C4-2B (cell line): ENCODE results near the gene DCDC2.

ENCODE experiments used
- H3K27ac ChIP-seq: fragments of 450-650 bp; 2 replicates; pipeline ENCODE4 v1.5.1; 2017
- ZFX ChIP-seq: fragments of 450-650 bp; IDR thresholded peaks from 2 replicates; pipeline ENCODE4 v1.6.1; 2017
- TF ChIP-seq, protein P1 (sequence below): fragments of 450-650 bp; conservative IDR thresholded peaks from 2 replicates; pipeline ENCODE4 v1.5.1; 2017; ENCODE audit warnings: mild to moderate bottlenecking

Gene DCDC2

DNA sequence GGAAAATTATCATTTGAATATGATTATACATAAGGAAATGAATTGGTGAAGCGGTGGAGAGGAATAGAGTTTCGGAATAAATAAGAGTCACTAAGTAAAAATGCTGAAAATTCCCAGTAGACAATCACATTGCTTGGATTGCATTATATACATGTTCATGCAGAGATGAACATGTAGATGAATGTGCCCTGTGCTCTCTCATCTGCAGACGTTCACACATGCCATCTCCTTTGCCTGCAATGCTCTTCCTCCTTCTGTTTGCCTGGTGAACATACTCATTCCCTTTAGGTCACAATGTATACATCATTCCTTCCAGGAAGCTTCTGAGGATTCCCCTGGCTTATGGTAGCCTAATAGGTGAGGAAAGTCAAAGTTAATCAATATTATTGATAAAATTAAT is 17.9 kb downstream of the DCDC2 start:
- no peak for TF ChIP-seq ZFX
- TF ChIP-seq, protein P1, sequence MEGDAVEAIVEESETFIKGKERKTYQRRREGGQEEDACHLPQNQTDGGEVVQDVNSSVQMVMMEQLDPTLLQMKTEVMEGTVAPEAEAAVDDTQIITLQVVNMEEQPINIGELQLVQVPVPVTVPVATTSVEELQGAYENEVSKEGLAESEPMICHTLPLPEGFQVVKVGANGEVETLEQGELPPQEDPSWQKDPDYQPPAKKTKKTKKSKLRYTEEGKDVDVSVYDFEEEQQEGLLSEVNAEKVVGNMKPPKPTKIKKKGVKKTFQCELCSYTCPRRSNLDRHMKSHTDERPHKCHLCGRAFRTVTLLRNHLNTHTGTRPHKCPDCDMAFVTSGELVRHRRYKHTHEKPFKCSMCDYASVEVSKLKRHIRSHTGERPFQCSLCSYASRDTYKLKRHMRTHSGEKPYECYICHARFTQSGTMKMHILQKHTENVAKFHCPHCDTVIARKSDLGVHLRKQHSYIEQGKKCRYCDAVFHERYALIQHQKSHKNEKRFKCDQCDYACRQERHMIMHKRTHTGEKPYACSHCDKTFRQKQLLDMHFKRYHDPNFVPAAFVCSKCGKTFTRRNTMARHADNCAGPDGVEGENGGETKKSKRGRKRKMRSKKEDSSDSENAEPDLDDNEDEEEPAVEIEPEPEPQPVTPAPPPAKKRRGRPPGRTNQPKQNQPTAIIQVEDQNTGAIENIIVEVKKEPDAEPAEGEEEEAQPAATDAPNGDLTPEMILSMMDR = no peak
- H3K27ac ChIP-seq = no peak overlapping the region

DNA sequence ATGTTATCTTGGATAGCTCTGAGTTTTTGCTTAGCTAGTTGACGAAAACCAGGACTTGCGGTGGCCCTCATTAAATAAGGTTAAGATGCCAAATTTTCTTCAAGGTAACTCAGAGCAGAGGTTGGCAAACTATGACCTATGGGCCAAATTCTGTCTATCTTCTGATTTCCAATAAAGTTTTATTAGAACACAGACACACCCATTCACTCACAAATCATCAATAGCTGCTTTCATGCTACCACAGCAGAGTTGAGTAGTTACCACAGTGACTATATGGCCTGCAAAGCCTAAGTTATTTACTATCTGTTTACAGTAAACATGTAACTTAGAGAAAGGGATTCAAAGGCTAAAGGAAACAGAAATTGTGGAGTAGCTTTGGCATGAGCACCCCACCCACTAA is 23.6 kb downstream of the DCDC2 start:
- no peak overlapping the region for H3K27ac ChIP-seq
- TF ChIP-seq, protein P1 = no peak

DNA sequence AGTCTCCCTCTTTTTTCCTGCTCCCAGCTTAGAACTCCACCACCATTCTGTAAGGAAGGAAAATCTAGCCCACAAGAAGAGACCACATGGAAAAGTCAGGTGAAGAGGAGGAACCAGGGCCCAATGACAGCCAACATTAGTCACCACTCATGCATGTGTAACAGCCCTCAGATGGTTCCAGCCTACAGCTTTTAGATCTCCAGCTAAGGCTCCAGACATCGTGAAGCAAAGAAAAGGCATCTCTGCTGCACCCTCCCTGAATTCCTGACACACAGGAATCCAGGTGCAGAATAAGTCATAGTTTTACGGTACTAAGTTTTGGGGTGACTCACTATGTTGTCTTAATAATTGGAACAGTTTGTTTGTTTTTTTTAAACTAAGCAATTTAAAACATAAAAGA is 25.5 kb downstream of the DCDC2 start:
- H3K27ac ChIP-seq = no peak overlapping the region
- TF ChIP-seq, protein P1 = no peak
- no peak for TF ChIP-seq ZFX

DNA sequence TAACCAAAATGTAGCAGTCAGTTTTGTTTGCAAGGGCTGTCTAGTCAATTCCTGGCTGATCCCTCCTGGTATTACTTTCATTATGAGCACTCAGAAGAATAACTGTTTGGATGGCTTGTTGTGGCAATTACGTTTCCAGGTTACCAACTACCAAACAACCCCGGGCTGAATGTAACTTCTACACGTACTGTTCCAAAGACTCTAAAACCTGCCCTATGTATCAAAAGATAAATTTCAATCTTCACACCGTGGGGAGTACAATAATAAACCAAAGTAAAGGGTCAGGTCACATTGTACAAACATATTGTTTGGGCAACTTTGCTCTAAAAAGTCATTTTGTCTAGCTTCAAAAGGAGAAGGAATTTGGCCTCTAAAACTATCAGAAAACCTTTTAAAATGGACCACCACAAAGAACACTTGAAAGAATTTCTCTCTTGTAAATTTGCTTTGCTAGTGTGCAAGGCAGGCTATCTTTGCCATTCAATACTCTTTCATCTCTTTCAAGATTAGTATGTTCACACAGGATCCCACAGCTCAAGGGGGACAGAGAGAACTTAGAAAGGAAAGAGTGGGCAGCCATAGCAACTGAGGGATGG is 27.6 kb downstream of the DCDC2 start:
- no peak for TF ChIP-seq ZFX
- TF ChIP-seq, protein P1 = no peak
- H3K27ac ChIP-seq = no peak overlapping the region

DNA sequence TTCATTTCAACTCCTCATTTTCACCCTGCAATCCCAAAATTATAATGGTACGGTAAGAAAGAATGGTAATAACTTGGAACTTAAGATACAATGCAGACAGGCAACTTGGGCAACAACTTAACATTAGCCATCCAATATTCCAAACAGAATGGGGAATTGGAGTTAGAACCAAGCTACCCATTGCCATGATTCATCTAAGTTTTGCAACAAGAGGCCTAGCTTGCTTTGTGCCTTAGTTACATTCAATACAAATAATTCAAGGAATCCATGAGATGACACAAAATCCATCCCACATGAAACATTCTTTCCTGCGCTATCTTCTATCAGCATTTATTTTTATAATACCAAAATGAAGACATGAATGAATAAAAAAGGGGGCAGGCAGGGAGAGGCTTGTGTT is 28.4 kb downstream of the DCDC2 start:
- TF ChIP-seq, protein P1 = no peak
- TF ChIP-seq ZFX = no peak
- no peak overlapping the region for H3K27ac ChIP-seq

DNA sequence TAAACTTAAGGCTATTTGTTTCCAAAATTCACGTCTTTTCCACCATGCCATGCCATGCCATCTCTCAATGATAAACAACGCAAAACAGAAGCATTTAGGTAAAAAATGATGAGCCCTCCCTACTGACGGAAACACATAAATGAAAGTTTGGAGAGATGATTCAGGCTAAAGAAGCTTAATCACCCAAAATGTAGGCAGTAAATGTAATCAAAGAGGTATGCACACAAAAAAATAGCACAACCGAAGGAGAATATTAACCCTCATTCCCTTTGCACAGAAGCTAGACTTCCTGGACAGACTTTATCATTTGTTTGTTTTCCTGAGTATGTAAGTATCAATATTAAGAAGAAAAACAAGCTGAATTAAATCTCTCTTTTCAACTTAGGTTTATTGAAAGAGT is 28.8 kb downstream of the DCDC2 start:
- no peak overlapping the region for H3K27ac ChIP-seq
- TF ChIP-seq ZFX = no peak
- TF ChIP-seq, protein P1 = no peak

DNA sequence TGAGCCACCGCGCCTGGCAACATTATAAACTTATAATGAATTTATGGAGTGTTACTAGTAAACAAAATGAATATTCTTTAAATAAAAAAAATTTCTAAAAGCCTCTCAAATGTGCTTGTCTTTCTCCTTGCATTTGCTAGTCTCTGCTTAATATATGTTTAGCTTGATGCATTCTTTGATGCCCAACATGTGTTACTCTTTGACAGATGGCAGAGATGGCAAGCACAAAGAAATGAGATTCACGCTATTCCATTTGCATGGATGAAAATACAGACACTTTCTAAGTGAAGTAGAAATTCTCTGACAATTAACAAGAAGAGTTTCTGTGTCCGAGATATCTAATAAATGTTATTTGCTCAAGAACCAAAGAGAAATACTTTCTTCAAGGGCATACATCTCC is 30.1 kb downstream of the DCDC2 start:
- TF ChIP-seq ZFX = no peak
- H3K27ac ChIP-seq = no peak overlapping the region

DNA sequence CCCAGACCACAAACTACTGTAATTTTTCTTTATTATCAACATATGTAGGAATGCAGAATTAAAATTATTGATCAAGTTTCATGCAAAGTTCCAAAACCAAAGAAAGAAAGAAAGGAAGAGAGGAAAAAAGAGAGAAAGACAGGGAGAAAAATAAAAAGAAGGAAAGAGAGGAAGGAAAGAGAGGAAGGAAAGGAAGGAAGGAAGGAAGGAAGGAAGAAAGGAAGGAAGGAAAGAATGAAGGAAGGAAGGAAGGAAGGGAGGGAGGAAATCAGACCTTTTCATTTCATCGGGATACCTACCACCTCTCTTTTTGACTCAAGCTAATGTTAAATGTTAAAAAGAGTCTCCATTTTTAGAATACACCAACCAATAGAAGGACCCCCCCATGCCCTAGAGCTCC is 31.9 kb downstream of the DCDC2 start:
- TF ChIP-seq, protein P1 = no peak

More for the DNA sequence above, 31.9 kb downstream of the DCDC2 start:
- H3K27ac ChIP-seq = no peak overlapping the region
